GF-D8 (cell line): ENCODE results near the gene BLOC1S1.

Experiments used
- DNase-seq: peaks from one replicate; lab custom pipeline; 2025; lab: John Stamatoyannopoulos, UW

The BLOC1S1 gene

DNA sequence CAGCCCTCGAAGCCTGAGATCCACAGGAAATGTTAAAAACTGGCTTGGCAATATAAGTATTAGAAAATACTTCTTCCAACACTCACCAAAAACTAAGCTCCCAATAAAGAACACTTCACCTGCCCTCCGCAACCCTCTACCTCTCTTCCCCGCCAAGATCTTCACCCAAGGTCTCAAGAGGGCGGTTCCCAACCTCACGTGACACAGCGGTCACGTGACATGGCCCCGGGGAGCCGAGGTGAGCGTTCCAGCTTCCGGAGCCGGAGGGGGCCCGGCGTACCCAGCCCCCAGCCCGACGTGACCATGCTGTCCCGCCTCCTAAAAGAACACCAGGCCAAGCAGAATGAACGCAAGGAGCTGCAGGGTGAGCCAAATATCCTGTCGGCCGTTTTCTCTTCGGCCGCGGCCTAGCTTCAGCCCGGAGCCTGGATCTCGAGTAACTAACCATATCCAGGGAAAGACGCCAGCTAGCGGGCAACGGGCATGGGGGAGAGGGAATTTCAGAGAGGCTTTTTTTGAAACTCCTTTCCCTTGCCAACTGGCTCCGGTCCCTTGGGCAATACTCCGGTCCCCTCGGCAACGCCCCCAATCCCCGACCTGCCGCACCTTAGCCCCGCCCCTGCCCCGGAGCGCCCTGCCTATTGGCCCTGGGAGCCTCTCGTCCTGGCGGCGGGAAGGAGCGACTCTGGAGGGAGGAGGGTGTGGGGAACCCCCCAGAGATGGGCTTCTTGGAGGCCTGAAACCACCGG is at the start of gene BLOC1S1:
TSS of gene BLOC1S1 (plus strand) at position 214 of the 749 bp plus-strand sequence. CDS start at position 220, 6 bp downstream.
- DNase-seq = peak; percentile 65

DNA sequence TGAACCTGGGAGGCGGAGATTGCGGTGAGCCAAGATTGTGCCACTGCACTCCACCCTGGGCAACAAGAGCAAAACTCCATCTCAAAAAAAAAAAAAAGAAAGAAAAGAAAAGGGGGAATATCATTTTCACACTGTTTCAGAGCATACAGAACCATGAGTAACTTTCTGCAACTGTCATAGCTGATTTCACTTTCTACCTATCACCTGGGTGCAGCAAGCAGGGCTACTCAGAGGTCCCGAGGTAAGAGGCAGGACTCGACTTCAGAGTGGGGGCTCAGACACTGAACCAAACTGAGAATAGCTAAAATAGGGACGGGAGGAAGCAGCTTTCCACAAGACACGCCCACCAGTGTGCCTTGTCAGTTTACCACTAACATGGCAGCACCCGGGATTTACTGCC is 49.3 kb upstream of the BLOC1S1 start:
- DNase-seq = no peak

GRCh38 chr12:55670276-55670675 is 45.6 kb upstream of the BLOC1S1 start:
- DNase-seq = no peak

GRCh38 chr12:55671746-55672145 is 44.1 kb upstream of the BLOC1S1 start:
- DNase-seq = no peak

GRCh38 chr12:55673638-55674037 is 42.2 kb upstream of the BLOC1S1 start:
- no peak for DNase-seq

DNA sequence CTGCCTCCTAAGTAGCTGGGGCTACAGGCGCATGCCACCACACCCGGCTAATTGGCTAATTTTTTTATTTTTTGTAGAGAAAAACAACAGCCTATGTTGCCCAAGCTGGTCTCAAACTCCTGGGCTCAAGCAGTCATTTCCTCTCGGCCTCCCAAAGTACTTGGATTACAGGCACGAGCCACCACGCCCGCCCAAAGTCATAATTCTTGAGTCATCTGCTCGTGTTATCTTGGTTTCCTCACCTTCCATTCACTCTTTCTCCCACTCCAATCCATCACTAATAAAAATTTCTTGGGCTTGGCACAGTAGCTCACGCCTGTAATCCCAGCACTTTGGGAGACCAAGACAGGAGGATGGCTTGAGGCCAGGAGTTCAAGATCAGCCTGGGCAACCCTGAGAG is 40.2 kb upstream of the BLOC1S1 start:
- DNase-seq = no peak

- no peak for DNase-seq
Observed at GRCh38 chr12:55676707-55677106, 39.1 kb upstream of the BLOC1S1 start.

GRCh38 chr12:55679691-55680090 is 36.2 kb upstream of the BLOC1S1 start:
- DNase-seq = no peak

DNA sequence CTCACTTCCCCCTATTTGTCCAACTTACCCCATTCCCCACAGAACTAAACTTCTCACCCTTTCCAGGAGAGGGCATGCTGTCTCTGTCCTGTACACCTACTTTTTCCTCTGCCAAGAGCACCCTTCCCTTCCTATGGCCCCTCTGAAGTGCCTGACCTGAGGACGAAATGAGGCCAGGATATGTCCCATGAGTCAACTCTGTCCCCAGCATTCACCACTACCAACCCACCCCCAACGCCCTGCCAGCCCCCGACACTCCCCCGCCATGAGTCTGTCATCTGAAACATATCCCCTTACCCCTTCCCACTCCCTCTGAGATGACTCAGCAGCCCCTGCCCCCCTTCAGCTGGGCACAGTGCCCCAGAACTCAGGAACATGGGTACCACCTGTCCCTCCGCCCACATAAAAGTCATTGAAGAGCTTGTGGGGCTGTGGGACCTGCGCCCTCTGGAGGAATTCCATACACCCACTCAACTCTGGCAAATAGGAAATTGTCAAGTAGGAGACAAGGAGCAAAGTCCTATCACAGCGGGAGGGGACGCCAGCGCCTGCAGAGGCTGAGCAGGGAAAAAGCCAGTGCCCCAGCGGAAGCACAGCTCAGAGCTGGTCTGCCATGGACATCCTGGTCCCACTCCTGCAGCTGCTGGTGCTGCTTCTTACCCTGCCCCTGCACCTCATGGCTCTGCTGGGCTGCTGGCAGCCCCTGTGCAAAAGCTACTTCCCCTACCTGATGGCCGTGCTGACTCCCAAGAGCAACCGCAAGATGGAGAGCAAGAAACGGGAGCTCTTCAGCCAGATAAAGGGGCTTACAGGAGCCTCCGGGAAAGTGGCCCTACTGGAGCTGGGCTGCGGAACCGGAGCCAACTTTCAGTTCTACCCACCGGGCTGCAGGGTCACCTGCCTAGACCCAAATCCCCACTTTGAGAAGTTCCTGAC is 34.4 kb upstream of the BLOC1S1 start:
- DNase-seq = no peak

GRCh38 chr12:55682087-55682796 is 33.6 kb upstream of the BLOC1S1 start:
- no peak for DNase-seq

- no peak for DNase-seq
Observed at GRCh38 chr12:55683676-55684075, 32.2 kb upstream of the BLOC1S1 start.

GRCh38 chr12:55684761-55685370 is 31.0 kb upstream of the BLOC1S1 start:
- no peak for DNase-seq

- DNase-seq = no peak
Observed at GRCh38 chr12:55685671-55686070, 30.2 kb upstream of the BLOC1S1 start.

GRCh38 chr12:55686366-55687010 is 29.4 kb upstream of the BLOC1S1 start:
- DNase-seq = no peak

GRCh38 chr12:55687746-55688145 is 28.1 kb upstream of the BLOC1S1 start:
- DNase-seq = no peak

DNA sequence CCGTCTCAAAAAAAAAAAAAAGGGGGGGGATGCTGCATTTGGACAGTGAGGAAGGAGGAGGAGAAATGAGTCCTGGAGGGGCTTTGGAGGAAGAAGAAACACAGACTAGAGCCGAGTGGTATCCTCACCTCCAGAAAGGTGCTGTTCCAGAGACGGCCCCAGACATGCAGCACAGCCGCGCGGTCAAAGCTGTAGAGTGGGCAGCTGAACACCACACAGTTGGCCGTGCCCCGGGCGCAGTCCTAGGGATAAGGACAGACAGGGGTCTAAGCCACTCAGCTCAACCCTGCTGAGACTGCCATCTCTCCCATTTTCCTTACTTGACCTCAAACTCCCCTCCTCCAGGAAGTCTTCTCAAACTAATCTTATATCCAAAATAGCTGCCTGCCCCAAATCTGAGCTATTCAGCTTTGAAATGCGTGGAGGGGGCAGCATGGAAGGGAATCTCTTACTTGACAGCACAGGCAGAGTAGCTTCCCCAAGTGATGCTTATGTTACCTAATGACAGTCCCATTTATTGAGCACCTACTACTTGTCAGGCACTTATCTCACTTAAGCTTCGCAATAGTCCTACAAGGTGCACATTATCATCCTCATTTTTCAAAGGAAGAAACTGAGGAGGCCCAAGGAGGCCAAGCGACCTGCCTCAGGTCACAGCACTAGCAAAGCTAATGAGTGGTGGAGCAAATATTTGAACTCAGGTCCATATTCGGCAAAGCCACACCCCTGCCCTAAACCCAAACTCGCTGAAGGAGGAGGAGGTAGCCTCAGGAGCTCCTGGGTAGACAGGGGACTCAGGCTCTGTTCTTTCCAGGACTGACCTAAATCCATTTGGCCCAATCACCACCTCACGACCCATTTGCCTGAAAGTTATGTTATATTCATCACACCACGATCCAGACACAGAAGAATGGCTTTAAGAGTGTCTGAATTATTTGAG is 26.9 kb upstream of the BLOC1S1 start:
- no peak for DNase-seq

DNA sequence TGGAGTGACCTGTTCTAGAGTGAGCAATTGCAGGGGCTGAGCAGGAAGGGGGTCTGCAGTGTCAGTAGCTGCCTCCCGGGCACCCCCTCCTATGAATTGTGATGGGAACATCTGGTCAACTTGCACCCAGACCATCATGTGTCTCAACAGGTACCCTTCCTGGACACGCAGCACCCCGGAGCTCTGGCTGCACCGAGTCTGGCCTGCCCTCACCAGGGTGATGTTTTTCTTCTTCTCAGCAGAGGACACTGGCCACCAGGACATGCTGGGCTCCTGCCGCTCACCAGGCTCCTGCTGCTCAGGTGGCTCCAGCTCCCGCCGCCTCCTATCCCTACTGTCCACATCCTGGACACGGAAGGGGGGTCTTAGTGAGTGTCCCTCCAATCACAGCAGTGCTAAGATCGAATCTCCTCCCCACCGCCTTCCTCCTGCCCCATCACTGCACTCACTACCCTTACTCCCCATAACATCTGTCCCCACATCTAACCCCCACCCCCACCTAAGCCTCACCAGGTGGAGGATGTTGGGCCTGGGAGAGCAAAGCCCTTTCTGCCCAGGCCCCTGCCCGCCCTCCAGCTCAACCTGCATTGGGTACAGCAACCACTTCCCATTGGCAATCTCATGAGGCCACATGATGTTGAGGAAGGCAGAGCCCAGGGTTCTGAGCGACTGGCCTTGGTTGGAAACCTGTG is 23.1 kb upstream of the BLOC1S1 start:
- DNase-seq = no peak

GRCh38 chr12:55693323-55694187 is 22.3 kb upstream of the BLOC1S1 start:
- no peak for DNase-seq

GRCh38 chr12:55694188-55694515 is 21.7 kb upstream of the BLOC1S1 start:
- DNase-seq = no peak
